ENCODE data around the gene HES3.

DNA sequence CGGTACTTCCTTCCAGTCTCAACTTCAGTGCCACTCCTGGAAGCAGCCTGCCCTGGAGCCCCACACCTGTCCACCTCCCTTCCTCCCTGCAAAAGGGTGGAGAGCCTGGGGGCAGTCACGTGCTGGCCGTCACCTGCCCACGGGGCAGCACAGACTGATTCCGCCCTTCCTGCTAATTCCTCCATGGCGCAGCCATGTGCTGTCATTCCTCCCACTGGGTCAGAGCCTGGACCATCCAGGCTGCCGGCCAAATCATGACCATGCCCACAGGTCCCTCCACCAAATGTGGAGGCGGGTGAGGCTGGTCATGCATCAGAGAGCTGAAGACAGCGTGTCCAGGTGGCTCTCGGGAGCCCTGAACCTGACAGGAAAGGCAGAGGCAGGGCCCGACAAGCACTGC is 41.4 kb downstream of the HES3 start:
- TF ChIP-seq, protein P1, sequence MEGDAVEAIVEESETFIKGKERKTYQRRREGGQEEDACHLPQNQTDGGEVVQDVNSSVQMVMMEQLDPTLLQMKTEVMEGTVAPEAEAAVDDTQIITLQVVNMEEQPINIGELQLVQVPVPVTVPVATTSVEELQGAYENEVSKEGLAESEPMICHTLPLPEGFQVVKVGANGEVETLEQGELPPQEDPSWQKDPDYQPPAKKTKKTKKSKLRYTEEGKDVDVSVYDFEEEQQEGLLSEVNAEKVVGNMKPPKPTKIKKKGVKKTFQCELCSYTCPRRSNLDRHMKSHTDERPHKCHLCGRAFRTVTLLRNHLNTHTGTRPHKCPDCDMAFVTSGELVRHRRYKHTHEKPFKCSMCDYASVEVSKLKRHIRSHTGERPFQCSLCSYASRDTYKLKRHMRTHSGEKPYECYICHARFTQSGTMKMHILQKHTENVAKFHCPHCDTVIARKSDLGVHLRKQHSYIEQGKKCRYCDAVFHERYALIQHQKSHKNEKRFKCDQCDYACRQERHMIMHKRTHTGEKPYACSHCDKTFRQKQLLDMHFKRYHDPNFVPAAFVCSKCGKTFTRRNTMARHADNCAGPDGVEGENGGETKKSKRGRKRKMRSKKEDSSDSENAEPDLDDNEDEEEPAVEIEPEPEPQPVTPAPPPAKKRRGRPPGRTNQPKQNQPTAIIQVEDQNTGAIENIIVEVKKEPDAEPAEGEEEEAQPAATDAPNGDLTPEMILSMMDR (IDR thresholded peaks at IDR 0.05), result no peak
- TF ChIP-seq, protein P2, sequence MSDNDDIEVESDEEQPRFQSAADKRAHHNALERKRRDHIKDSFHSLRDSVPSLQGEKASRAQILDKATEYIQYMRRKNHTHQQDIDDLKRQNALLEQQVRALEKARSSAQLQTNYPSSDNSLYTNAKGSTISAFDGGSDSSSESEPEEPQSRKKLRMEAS (IDR thresholded peaks at IDR 0.05; ENCODE audit: low read depth), result no peak
- no peak for TF ChIP-seq JUND (IDR thresholded peaks at IDR 0.05)
